Adrenal gland (tissue), 5 donors: ENCODE measurements around the gene CGAS.

ENCODE experiments used
- POLR2A ChIP-seq, 2 donors: fragments of 450-650 bp; IDR thresholded peaks; one replicate each; pipeline ENCODE4 v1.6.1; 2017; ENCODE audit warnings: antibody characterized with exemption in 2 of 2, mild to moderate bottlenecking in 2 of 2, moderate library complexity in 1 of 2
- TF ChIP-seq, protein P1 (sequence below), 6 experiments: fragments of 450-650 bp in 4 of 6; fragments of 200-600 bp in 2 of 6; sonication (generic) in 1 of 6; IDR thresholded peaks; 1 replicate in 5 of 6; 2 replicates in 1 of 6; pipeline versions ENCODE4 v1.5.1 to v1.8.0; 2016 to 2021; ENCODE audit warnings: antibody characterized with exemption in 6 of 6, mild to moderate bottlenecking in 2 of 6, moderate library complexity in 1 of 6
- donor health status: DM: no; HTN: no; CAD: no.

DNA sequence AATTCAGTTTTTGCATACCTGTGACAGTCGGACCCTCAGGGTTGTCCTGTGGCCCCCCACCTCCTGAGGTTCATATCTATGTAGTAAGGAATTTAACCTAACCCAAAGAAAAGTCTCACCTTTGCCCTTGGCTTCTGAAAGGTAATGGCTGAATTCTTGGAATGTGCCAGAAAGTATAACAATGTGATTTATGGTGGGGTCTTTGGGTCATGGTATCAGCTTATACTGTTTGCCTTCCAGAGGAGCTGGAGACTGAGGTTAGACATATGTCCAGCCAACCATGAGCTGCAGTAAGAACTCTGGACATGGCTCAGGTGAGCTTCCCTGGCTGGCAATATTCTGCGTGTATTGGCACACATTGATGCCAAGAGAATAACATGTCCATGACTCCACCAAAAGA, 30.6 kb downstream of the CGAS start:
- TF ChIP-seq, protein P1, sequence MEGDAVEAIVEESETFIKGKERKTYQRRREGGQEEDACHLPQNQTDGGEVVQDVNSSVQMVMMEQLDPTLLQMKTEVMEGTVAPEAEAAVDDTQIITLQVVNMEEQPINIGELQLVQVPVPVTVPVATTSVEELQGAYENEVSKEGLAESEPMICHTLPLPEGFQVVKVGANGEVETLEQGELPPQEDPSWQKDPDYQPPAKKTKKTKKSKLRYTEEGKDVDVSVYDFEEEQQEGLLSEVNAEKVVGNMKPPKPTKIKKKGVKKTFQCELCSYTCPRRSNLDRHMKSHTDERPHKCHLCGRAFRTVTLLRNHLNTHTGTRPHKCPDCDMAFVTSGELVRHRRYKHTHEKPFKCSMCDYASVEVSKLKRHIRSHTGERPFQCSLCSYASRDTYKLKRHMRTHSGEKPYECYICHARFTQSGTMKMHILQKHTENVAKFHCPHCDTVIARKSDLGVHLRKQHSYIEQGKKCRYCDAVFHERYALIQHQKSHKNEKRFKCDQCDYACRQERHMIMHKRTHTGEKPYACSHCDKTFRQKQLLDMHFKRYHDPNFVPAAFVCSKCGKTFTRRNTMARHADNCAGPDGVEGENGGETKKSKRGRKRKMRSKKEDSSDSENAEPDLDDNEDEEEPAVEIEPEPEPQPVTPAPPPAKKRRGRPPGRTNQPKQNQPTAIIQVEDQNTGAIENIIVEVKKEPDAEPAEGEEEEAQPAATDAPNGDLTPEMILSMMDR (IDR thresholded peaks at IDR 0.05): no peak
- TF ChIP-seq POLR2A (IDR thresholded peaks at IDR 0.05): no peak
